Fibroblast of skin of abdomen (primary cell): ENCODE measurements around the gene PDLIM3.

Source experiments
- DNase-seq: peaks from one replicate; pipeline ENCODE4 v3.0.0-alpha.2; 2013

PDLIM3 gene

GRCh38 chr4:185469580-185470154 lies 65.6 kb downstream of the PDLIM3 start:
- no peak for DNase-seq

GRCh38 chr4:185468999-185469398 lies 66.3 kb downstream of the PDLIM3 start:
- DNase-seq = no peak

DNA sequence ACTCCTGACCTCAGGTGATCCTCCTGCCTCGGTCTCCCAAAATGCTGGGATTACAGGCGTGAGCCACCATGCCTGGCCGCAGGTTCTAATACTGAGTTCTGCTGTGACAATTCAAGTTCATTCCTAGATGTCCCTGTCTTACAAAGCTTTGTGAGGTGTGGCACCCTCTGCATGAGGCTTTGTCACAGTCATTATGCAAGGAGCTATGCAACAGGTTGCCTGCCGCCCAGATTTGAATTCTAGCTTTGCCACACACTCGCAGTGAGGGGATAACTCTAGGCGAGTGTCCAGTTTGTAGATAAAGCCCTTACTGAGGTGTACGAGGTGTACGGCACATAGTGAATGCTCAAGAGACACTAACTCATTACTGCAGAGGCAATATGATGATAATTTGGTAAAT lies 67.3 kb downstream of the PDLIM3 start:
- no peak for DNase-seq

- DNase-seq = peak; percentile 9
Measured at GRCh38 chr4:185467101-185467500, 68.2 kb downstream of the PDLIM3 start.

GRCh38 chr4:185465707-185466106 lies 69.6 kb downstream of the PDLIM3 start:
- no peak for DNase-seq

- no peak for DNase-seq
Measured at GRCh38 chr4:185464887-185465286, 70.4 kb downstream of the PDLIM3 start.

DNA sequence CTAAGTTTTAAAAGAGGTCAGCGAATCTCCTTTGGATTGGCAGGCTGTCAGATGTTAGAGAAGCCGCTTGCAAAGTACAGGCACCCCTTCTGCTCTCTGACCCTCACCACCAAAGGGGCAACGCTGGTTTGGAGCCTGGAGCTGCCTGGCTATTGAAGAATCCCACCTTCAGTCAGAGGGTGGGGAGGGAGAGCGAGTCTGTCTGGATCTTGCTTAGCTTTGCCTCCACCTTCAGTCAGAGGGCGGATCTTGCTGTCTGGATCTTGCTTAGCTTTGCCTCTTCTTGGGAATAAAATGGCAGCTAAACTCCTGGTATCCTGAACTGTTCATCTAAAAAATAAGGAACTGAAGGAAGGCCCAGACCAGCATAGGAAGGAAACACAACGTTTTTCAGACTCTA lies 71.1 kb downstream of the PDLIM3 start:
- no peak for DNase-seq

- DNase-seq = no peak
Measured at GRCh38 chr4:185463541-185463940, 71.8 kb downstream of the PDLIM3 start.

DNA sequence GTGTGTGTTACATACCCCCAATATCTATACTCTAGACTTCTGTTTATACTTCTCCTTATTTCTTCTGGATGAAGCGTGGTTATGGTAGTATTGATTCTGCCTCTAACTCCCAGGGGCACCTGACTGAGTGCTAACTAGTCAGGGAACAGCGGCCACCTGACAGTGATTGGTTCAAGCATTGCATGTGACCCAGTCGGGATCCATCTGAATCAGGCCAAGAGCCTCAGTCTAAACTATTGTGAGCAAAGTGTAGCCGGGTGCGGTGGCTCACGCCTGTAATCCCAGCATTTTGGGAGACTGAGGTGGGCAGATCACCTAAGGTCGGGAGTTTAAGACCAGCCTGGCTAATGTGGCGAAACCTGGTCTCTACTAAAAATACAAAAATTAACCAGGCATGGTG lies 73.7 kb downstream of the PDLIM3 start:
- DNase-seq = no peak

DNA sequence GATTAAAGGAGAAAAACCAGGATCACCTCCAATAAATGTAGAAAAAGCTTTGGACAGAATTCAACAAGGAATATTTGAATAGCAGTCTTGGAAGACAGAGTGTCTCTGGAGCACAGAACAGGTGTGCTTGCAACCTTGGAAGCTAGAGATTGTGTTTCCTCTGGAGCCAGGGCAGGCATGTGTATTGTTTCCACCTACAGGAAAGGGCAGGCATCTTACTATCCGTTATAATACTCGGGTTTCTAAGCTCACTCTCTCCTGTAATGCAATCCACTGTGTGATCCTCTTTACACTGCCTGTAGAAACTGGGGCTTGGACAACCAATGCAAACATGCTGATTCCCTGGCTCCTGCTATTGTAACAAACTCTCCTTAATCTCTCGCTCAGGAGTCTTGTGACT lies 78.2 kb downstream of the PDLIM3 start:
- no peak for DNase-seq

- DNase-seq = no peak
Measured at GRCh38 chr4:185456131-185456530, 79.2 kb downstream of the PDLIM3 start.
